Measurements from ENCODE around the gene SPDL1.

Gene SPDL1, protein sequence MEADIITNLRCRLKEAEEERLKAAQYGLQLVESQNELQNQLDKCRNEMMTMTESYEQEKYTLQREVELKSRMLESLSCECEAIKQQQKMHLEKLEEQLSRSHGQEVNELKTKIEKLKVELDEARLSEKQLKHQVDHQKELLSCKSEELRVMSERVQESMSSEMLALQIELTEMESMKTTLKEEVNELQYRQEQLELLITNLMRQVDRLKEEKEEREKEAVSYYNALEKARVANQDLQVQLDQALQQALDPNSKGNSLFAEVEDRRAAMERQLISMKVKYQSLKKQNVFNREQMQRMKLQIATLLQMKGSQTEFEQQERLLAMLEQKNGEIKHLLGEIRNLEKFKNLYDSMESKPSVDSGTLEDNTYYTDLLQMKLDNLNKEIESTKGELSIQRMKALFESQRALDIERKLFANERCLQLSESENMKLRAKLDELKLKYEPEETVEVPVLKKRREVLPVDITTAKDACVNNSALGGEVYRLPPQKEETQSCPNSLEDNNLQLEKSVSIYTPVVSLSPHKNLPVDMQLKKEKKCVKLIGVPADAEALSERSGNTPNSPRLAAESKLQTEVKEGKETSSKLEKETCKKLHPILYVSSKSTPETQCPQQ

DNA sequence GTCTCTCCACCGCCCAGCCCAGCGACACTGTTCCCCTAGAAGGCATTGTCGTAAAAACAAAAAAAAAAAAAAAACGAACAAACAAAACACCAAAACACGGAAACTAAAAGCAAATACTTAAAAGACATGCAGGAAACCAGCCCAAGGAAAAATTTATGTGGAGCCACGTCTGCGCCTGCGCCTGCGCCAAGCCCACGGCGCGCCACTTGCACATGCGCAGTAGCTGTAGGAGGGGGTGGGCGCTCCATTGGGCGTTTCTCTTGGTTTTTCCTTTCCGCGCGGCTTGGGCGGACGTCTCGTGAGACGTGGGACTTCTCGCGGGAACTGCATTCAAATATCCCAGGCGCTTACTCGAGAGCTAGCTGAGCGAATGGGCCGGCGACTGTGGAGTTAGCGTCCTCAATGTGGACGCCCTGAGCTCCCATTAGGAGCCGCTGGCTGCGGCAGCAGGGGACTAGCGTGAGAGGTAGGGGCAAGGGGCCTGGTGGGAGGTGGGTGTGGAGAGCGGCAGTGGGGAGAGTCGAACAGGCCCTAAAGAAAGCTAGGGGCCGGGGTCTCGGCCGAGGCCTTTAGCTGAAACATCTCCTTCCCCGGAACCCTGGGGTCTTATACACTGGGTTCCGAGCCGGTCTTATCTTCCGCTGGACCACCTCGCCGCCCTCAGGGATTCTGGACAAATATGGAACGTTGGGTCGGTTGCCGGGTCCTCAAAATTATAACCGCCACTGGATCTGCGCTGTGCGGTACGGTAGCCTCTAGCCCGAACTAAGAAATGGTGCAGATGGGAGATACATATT lies at the start of gene SPDL1:
Gene SPDL1, plus strand, starts transcription at position 350 of the 797 bp plus-strand sequence. CDS start 4,644 bp downstream, outside the sequence.
- peak; percentile 93 for DNase-seq

DNA sequence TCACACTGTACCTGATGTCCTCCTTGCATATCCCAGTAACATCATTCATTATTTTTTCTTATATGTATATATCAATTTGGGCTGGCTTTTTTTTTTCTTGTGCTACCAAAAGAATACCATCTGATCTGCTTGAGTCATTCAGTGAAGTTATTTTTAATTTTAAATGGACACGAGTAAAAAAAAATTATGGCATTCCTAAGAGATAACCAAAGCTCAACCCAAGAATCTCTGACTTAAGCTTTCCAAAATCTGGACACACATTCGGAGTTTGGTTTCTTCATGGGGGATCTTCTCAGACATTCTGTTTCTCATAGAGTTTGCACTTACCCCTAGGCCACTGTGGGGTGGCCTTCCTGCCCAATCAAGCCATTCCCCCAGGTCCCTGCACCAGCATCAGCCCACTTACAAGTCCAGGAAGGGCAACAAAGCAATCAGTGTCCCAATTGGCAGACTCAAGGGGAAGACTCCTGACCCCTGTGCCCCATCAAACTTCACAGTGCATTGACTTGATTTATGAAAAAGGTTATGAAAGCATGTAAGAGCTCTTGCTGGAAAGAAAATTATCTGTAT lies 49.2 kb upstream of the SPDL1 start:
- no peak for DNase-seq

DNA sequence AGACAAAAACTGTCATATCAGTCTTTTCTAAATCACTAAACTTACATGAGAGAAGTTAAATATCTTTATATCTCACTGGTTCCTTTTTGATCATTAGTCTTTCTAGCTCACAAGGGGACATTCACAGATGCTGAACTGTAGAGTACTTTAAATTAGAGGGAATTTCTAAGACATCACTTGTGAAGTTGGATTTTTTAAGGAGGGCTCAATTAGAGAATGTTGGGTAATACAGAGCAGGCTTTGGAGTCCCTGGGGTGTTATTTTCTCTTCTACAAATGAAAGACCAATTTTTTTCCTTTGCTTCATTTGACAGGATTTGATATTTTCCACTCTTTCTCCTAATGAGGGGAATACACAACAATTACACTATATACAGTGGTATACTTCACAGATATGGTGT lies 48.6 kb upstream of the SPDL1 start:
- no peak for DNase-seq

DNA sequence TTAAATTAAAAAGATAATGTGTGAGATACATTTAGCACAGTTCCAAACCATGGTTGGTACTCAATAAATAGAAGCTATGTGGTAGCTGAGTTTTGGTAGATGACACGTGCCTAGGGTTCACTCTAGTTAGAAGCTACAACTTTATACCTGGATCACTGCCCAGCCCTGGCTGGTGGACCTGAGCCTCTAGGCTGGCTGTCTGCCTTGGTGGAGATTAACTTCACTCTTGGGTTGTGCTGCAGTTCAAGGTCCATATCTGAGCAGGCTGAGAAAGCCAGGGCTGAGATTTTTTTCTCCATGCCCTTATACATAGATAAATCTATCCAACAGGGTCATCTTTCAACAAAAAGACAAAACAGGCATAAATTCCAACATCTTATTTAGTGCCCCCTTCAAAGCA lies 44.6 kb upstream of the SPDL1 start:
- DNase-seq = no peak

DNA sequence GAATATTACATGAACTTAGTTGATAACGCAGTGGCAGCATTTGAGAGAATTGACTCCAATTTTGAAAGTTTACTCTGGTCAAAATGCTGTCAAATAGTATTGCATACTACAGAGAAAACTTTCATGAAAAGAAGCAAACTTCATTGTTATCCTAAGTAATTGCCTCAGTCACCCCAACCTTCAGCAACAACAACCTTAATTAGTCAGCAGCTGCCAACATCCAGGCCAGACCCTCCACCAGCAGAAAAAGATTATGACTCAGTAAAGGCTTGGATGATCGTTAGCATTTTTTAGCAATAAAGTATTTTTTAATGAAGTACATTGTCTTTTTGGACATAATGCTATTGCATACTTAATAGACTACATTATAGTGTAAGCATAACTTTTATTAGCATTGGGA lies 40.8 kb upstream of the SPDL1 start:
- no peak for DNase-seq

DNA sequence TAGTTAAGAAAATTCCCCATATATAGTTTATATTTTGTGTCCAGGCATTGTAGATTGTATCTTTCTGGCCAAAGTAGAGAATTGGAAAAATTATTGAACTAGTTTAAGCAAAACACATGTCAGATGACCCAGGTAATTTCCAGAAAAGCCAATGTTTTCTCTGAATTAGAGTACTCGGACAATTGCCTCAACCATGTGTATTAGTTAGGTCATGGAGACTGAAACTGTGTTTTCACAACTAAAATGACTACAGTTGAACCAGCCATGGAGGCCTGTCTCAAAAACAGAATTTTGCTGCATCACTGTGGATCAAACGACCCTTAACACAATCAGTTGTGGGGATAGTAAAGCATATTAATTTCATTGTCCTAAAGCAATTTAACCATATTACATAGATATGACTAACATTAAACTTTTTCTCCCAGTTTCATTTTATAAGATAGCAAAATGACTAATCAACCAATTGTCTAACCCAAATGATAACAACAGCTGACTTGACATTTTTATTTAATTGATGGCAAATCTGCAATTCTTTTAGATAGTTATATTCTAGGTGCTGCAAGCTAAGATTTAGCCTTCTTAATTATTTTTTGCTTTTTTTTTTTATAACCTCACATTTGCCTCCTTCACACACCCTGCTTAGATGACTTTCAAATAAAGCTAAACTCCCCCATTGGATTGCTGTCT lies 39.2 kb upstream of the SPDL1 start:
- DNase-seq = no peak

DNA sequence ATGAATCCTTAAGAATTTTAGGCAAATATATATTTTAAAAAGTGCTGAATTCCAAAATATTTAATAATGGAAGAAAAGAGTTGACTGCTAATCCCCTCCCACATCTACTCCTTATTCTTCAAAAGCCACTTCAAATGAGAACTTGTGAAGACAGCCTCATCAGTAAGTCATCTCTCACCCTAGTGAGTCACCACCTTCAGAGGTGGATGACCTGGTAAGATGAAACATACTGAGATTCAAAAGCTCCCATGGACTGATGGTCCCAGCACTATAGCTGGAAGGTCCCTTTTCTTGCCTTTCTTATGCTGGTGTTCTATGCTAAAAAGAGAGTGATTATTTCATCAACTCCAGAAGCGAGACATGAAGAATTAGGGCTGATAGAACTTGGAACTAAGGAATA lies 37.8 kb upstream of the SPDL1 start:
- no peak for DNase-seq

DNA sequence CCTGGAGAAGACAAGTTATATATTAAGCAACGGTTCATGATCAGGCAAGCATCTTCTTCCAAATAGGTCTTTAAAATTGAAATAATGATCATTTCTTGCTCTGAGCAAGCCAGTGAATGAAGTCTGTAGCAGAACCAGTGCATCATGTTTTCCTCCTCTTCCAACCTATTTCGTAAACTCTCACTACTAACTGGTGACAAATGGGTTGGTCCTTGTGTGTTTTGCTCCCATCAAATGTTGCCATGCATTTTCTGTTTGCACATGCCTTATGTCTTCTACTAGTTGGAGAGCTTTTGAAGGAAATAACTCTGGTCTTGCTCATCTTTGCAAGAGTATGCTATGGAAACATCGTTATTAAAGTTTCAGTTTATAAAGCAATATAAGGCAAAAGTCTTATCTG lies 37.2 kb upstream of the SPDL1 start:
- DNase-seq = no peak

DNA sequence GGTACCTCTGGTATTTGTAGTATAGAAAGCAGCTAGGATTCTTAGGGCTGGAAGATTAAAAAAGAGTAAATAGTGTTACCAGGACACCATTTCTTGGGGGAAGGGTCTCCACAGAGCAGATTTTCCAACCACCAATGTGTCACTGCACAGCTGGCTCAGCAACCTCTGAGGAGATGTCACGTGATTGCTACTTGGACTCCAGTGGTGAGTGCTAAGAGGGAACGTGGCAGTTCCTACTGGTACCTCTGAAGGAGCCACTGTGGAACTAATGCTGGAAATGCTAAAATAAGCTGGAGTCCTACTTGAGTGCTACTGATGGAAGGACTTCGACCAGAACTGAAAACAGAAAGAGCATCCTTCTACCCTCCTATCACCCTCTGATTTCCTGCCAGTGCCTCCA lies 36.1 kb upstream of the SPDL1 start:
- DNase-seq = no peak

DNA sequence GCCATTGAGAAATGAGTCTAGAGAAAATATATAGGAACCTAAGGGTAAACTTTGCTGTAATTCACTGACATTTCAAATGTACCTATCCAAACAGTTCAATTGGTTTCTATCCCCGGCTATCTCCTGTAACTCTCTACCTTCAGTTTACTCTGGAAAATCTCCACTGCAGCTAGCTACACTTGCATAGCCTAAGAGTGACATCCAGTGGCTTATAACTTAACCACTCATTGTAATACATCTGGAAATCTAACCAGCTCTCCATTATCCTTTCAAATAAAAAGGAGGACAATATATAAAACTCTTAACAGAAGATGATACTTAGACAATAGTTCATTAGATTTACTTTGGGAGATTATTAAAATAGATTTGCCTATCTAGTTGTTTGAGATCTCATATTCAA lies 35.3 kb upstream of the SPDL1 start:
- DNase-seq = no peak

DNA sequence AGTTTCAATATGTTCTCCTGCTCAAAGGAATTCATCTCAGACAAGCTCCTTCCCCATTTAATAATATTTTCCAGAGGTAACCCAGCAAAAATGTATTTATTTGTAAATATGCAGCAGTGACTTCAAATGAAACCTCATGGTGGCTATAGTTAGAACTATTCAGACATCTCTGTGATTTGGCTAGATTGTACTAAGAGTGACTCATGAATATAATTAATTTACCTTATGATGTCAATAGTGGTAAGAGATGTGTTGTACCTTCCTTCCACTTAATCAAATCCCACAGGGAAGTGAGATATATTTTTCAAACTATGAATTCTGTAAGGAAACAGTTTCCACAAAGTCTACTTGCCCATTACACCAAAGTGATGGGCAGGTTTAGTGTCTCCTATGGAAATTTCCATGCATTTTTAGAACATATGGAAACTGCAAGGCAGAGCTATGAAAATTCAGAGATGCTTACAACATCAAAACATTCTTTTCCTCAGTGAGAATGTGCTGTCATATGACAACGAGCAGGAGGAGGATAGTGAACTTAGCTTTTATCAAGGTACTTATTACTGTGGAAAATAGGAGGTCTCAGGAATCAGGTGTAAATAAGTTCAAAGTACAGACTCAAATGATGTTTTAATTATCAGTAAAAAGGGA lies 34.0 kb upstream of the SPDL1 start:
- no peak for DNase-seq

DNA sequence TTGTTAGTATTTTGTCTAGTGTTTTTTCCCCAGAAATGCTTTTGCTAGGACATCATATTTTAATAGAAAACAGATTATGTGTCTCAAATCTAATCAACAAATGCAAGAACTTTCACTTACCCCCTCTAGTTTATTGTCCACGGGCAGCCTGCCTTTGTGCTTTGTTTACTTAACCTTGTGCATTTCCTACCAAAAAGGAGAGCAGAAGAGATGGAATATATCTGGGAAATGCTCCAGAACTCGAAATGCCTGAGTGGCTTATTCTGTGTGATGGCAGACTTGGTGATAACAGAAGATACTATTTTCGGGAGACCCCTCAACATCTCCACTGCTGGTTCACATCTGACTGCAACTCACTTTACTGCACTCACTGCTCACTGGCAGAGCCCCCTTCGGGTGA lies 33.3 kb upstream of the SPDL1 start:
- no peak for DNase-seq

DNA sequence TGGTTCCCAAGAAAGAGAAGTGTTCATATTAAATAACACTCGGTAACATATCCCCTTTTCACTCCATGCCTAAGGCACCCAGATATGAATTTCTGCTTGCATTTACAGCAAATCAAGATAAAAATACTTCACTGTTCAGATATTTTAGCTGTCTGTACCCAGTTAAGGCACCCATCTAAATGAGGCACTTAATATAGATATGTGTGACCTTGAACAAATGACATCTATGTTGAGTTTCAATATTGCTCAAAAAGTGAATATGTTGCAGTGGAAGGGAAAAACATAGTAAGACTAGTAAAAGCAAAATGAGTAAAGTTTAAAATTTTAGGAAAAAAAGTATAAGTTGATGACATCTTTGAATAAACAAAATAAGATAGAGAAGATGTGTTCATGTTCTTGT lies 32.4 kb upstream of the SPDL1 start:
- no peak for DNase-seq

DNA sequence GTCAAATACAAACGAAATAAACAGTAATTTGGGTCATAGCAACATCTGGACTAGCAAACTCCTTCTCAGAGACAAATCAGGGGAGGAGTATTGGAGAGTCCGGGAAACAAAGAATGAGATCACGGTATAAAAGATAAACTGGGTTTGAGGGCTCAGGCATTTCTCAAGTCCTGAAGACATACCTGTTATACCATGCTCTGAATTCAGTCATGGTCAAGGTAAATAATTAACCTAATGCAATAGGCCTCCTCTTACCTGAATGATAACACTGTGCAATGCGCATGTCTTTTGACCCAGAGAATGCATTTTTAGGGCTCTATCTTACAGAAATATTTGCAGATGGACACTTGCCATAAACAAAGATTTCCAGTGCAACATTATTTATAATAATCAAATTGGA lies 31.9 kb upstream of the SPDL1 start:
- DNase-seq = no peak

DNA sequence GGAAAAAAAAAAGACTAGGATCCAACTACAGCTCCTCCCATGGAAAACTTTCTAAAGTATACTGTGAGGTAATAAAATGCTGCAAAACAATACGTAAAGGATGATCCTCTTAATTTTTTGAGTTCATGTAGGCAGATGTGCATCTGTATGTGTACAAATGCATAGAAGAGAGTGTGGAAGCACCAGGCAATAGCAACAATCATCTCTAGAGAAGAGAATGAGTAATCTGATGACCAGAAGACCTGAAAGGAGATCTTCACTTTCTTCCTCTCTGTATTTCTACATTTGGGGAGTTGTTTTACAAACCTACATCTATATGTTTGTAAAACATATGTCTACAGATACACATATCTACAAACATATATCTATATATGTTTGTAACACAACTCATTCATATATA lies 29.3 kb upstream of the SPDL1 start:
- DNase-seq = no peak

DNA sequence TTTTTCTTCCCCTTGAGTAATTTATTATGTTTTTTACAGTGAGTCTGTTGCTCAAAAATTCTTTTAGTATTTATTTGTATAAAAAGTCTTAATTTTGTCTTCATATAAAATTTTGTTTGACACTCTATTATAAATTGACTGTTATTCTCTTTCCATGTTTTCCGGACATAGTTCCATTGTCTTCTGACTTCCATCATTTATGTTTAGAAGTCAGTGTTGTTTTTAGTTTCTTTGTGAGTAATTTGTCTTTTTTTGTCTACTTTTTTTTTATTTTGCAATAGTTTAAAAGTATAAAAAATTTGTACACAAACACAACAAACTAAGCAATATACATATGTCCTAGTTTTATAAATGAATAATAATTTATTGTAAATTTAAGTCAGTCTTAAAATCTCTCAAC lies 25.7 kb upstream of the SPDL1 start:
- no peak for DNase-seq

DNA sequence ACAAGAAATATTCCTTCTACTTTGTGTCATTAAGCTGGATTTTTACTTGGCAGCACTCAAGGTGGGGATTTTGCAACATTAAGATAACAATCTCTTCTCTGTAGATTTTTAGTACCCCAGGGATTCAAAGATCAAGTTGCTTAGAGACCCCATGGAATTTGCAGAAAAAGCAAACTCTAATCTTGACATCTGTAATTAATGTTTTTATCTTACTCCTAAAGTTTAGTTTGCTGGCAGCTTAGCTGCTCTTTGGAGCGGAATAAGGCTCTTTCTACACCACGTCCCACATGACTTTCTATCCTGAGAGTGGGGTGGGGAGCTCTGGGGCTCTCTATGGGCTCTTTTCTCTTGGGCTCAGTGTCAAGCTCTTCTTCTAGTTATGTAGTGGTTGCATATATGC lies 21.7 kb upstream of the SPDL1 start:
- no peak for DNase-seq

DNA sequence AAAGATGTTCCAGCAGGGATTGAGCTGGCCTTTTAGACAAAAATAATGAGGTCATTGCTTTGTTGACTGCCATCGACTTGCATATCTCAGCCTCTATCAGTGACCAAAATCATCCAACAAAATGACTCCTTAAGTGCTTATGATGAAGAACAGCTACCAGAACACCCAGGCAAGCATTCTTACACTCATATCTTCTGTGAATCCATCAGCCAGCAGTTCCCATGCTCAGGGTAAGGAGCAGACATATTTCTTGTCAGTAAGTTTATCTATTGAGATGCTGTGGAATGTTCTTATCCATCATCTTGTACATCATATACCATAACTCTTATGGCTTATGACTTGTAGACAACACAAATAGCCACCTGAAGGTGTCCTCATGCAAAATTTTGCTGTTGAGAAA lies 20.2 kb upstream of the SPDL1 start:
- no peak for DNase-seq

DNA sequence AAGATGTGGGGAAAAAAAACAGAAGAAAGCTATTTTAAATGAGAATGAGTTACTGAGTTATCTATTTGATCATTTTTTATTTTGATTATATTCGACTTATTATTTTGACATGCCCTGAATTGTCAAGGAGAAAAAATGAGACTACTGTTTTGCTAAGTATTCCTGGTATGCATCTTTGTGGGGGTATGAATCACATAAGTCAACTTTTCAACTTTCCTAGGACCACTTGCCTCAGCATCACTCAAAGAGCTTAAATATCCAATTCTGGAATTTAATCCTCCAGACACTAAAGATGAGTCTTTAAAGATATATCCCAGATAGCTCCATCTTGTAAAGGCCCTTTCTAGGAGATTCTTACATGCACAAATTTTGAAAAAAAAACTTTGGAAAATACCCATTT lies 17.4 kb upstream of the SPDL1 start:
- no peak for DNase-seq

DNA sequence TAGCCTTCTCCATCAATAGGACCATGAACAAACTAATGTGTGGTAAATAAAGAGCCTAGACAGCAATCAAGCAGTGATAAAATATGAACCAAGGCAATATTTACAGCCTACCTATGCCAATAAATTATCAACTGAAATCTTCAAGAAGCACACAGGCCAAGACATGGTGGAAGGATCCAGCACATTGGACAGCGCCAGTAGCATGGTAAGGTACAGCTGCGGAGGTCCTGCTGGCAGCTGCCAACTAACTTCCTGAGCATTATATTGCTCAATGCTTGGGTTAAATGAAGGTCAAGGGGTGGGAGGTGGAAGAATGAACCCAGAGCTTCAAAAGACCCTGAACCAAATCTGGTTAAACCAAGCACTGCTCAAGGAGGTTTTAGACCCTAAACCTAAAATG lies 16.5 kb upstream of the SPDL1 start:
- peak; percentile 44 for DNase-seq

DNA sequence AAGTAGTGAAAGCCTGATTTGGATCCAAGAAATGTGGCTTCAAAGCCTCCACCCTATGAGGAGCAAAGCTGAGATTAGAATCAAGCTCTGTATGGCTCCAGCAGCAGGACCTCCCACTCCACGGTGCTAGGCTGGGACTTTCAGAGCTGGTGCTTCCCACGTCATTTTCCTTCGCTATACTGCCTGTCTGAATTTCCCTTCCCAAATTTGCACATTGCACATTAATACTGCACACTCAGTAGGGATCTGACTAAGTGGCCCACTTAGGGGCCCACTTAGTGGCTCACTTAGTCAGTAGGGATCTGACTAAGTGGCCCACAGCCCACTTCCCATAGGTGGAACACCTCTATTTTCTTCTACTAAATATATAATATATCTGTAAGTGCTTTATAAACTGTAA lies 14.1 kb upstream of the SPDL1 start:
- DNase-seq = no peak

DNA sequence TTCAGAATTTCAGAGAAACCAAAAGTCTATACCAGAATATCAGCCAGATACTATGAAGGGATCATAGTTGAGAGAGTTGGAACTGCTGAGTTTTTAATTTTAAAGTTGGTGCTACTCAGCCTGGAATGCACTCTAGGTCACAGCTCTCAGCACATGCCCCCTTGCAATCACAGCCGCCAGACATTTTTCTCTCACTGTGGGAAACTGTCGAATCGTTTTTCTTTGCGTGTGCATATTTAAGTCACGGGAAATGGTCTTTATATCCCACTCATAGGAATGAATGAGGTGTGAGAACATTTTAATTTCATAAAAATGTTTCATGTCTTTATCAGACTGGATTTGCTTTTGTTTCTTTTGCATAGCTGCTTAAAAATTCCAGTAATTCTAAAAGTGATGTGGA lies 12.2 kb upstream of the SPDL1 start:
- no peak for DNase-seq

All from MV-4-11 (cell line).